Stimulated activated CD8-positive, alpha-beta memory T cell treated with anti-CD3 and anti-CD28 coated beads, Interleukin-4, amount 100 ng/mL, for 24 hours (primary cell): ENCODE measurements around the gene DOCK4.

Experiments
- DNase-seq: peaks from one replicate; pipeline ENCODE4 v3.0.0-alpha.2; 2020; ENCODE audit warnings: low read depth

DOCK4 gene

DNA sequence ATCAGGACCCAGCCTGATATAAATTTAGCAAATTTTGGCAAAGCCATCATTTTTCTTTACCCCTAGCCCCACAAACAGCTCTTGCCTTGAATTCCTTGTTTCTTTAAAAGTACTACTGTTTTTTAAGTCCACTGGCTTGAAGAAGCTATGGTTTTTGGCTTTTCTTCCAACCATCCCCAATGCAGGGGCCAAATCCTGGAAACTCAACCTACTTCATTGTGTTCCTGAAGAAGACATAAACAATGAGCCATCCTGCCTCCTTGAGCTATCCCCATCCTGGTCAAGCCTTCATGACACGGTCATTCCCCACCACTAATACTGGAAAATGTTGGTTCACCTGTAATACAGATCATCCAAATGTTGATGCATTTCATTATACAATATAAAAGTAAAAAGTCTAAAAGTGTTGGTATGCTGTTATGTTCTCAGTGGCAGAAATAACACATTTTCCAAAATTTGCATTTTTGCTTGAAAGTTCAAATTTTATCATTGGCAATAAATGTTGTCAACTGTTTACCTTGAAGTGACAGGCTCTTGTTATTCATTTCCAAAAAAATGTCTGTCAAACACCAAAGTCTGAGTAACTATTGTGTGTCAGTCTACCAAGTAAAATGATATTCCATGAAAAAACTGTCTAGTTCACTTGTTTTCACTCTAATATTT lies 92.2 kb downstream of the DOCK4 start:
- DNase-seq = no peak

DNA sequence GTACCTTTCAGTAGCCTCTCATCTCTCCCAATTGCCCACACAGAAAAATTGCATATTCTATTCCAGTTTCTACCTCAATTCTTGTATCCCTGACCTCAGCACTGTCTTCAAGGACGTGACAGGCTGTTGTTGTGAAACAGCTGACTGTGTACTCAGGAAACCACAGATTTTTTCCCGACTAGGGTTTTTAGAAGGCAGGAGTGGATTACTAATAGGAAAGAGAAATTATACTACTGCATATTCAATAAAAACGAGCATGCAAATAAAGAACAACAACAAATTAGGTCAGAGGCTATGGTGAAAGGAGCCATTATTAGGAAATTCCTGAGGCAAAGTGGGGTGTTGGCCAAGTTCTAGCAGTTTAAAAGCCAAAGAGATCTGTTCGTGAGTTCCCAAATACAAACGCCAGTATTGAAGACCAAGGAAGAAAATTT lies 93.4 kb downstream of the DOCK4 start:
- no peak for DNase-seq

DNA sequence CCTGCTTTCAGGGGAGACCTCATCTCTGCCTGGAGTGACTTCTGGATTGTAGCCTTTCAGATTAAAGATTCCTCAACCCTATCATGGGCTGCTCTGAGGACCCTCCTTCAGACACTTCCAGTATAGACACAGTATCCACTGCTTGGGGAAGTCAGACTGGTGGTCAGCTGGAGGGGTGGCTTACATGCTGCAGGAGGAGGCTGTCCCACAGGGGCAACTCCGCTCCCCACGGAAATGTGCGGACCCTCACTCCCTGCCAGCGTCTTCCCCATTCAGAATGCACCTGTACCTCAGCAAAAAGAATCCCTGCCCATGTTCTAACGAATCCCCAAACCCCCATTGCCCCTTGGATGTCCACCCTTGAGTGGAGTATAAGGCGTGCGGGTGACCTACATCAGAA lies 95.5 kb downstream of the DOCK4 start:
- DNase-seq = no peak

DNA sequence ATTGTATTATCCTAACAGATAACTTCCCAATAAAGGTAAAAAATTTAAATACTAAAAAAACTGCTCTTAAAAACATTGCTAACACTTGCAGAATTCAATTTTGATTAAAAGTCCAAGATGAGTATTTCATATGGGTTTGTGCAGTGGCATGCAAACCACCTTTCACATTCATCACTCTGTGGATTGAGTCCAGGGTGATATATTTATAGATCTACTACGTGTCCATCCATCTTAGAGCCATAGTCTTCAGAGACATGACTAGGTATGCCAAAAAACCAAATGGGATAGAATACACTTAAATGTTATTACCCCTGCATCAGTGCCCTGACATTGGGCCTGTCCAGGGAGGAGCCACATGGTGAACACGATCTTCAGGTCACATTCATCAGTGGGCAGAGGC lies 96.0 kb downstream of the DOCK4 start:
- no peak for DNase-seq

DNA sequence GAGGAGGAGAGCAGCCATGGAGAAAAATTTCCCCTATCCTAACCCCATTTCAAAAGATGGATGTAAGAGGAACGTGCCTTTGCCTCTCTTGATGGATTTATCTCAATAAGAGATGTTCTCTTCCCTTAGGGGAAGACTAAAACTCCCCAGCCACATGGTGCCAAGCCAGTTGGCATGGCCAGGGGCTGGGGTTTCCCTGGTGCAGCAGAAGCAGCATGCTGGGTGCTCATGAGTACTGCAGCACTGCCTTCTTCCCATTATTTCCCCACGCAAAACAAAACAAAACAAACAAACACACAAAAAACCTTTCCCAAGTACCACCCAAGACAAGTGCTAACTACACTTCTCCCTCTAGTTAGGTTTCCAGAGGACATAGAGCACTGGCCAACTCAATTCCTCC lies 97.2 kb downstream of the DOCK4 start:
- DNase-seq = no peak

DNA sequence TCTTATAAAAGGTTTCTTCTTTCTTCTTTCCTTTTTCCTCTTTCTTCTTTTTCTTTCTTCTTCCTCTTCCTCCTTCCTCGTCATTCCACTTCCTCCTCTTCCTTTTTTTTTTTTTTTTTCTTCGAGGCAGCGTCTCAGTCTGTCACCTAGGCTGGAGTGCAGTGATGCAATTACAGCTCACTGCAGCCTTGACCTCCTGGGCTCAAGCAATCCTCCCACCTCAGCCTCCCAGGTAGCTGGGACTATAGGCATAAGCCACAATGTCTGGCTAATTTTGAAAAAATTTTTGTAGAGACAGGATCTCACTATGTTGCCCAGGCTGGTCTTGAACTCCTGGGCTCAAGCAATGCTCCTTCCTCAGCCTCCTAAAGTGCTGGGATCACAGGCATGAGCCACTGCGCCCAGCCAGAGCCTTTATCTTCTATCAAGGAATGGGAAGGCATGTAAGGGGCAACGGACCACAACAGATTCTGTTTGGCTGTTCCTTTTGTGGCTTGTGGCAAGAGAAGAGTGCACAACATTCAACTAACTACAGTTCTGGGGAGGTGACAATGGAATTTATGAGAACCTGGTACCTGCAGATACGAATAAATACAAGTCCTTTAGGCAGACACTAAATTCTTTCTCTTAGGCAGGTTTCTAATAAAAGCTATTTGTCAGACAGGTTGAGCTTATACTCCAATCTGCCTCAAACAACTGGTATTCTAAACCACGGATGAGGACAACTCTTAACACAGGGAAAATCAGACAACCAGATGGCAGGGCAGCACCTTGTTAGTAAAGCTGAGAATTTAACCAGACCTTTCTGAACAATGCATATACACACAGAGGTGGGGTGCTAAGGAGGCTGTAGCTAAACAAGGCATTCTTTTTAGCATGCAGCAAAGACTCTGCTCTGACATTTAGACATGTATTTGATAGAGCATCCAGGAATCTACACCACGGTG lies 100.3 kb downstream of the DOCK4 start:
- no peak for DNase-seq

DNA sequence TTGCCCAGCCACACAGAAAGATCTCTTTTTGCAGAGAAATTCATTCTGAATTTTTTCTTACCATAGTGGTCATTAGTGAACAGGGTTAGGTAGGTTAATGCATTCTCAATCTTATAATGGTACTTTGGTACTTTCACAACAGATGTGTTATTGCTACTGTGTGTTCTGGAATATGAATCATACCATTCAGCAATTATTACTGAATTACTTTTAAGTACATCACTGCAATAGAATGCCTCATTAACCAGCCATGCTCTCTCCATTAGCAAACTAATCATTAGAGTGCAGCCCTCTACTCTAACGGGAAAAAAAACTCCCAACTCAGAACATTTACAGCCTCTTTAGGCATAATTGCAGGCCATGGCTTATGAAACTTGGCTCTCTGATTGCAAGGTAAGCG lies 102.1 kb downstream of the DOCK4 start:
- no peak for DNase-seq

DNA sequence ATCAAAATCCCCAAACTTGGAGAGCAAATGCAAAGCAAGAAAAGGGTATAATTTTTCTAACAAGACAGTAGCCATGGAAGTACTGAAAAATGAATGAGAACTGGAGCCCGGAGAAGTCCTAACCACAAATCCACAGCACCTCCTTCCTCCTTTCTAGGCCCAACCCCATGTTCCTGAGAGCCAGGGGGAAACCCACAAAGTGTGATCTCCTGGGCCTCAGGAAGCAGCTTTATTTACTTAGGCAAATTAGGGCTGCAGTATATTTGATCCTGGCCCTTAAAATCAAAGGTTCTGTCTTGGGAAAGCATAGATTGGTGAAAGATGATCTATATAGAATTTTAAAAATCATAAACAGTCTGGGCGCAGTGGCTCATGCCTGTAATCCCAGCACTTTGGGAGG lies 103.0 kb downstream of the DOCK4 start:
- DNase-seq = no peak

DNA sequence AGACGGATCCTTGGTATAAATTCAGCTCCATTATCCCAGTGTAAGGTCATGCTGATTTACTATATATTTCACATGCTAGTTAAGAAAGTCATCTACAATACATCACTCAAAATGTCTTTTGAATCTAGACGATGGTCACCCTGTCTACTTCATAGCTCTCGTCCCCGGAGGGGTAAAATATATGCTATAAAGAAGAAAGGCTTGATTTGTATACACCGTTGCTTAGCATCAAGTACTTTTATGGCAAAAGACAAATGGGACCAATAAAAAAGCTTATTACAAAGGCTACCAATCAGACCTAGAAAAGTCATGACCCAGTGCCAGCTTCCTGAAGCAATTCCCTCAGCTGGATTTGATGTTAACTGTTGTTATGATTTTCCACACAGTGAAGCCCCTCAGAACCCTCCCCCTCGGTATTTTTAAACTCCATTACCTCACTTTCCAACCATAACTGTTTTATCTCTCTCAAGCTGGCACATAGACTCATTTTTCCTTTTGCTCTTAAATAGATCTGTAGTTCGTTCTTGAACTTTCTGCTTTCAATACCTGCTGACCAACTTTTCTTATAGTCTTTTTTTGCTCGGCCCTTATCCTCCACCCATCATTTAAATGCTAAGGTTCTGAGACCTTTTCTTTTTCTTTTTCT lies 104.9 kb downstream of the DOCK4 start:
- DNase-seq = no peak

DNA sequence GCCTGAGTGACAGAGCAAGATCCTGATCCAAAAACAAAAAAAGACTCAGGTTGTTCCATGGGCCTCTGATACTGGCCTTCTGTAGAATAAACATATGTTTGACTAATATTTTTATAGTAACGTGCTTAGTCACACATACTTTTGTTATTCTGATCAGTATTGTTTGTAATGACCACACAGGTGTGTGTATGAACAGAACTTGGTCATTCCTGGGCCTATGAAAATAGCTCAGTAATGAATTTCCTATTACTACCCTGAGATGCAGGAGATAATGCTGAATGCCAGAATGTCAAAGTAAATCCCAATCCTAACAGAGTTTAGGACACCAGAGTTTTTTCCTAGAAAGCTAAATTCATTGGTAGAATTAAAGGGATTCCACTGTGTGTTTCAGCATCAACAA lies 108.7 kb downstream of the DOCK4 start:
- DNase-seq = no peak

DNA sequence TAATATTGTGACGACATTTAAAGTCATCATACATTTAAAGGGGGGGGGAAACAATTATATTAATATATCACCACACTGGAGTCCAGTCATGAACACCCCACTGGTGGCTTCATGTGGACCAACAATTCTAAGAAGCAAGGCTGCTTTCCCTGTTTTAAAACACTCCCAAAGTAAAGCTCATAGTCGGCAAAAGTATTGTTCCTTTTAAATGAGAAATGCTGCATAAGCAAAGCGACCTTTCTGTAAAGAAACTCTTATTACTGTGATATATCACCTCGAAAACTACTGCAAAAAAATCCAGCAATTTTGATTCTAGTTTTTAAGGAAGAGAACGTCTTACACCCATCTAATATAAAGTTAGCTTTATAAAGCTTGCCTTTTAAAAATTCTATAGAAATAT lies 112.8 kb downstream of the DOCK4 start:
- no peak for DNase-seq

DNA sequence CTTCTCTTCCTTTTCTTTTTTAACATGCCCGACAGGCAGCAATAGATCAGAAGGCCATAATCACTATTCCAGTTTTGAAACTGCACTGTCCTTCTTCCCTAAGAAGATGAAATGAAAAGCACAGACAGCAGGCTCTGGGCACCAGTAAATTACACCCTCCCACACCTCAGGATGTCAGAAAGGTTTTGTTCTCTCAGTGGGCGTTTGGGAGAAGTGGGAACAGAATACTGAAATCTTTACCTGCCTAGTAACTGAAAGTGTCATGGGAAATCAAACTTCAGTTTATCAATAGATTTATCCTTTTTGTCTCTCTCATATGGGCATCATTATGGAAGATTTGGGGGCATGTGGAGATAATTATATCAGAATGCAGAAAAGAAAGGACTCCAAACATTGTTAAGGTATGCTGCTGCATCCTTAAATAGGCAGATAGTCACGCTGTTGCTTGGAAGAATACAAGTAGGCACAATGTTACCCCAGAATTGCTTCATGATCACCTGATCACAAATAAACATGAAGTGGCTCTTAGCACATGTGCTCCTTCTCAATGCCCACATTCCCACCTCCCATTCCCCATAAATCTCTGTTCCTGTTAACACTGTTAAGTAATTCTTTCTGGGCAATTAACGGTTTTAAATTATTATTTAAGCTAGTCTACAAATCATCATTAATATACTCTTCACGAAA lies 113.3 kb downstream of the DOCK4 start:
- DNase-seq = no peak

DNA sequence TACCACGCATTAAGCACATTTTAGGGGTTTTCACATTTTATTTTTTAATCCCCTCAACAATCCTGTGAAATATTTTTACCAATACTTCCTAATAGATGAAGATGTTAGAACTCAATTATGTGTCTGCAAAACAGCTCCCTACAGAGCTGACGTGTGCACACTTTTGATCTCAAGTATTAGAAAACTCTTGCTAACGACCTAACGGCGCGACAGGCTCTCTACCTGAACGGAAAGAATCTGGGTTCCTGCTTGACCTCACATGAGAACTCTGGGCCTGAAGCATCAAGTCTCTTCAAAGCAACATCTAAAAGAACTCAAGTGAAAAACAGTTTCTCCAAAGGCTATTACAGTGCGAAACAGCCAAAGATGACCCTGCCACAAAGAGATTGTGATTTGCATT lies 113.9 kb downstream of the DOCK4 start:
- DNase-seq = no peak

DNA sequence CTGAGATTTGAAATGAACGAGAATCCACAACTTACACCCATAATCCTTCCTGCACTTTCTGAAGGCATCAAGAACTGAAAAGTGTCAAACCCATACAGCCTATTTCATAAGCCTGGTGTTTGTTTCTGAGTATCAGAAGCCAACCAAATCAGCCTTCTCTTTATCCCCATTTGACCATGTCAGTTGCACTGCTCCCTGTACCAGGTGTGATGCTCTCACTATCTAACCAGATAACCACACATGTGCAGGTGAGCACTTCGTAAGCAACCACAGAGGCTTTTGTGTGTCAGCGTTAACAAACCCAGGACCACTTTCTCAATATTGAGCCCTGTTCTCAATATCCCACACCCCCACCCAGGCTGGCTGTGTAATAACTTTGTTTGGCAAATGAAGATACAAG lies 114.4 kb downstream of the DOCK4 start:
- DNase-seq = no peak

DNA sequence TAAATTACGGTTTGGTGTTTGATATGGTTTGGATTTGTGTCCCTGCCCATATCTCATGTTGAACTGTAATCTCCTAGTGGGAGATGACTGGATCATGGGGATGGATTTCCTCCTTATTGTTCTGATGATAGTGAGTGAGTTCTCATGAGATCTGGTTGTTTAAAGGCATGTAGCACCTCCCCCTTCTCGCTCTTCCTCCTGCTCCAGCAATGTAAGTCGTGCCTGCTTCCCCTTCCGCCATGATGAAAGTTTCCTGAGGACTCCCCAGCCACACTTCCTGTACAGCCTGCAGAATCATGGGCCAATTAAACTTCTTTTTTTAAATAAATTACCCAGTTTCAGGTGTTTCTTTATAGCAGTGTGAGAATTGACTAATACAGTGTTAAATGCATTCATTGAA lies 116.6 kb downstream of the DOCK4 start:
- DNase-seq = no peak

DNA sequence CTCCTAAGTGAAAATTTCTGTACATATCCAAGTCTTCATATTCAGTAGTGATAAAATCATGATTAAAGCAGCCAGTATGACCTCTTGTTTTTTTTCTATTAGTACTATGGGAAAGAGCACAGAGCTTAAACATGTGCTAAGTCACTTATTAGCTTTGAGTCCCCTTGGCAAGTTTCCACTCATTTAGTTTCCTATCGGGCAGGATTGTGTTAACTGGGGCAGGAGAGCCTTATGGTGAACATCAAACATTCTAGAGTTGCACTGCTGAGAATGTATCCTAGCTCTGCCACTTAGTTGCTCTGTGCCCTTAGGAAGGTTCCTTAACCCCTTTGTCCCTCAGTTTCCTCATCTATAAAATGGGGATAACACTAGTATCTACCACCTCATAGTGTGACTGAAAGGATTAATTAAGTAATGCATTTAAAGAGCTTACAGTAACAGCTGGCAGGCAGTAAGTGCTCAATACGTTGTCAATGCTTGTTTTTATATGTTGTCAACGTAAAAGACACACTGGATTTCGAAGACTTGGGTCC lies 117.6 kb downstream of the DOCK4 start:
- no peak for DNase-seq

DNA sequence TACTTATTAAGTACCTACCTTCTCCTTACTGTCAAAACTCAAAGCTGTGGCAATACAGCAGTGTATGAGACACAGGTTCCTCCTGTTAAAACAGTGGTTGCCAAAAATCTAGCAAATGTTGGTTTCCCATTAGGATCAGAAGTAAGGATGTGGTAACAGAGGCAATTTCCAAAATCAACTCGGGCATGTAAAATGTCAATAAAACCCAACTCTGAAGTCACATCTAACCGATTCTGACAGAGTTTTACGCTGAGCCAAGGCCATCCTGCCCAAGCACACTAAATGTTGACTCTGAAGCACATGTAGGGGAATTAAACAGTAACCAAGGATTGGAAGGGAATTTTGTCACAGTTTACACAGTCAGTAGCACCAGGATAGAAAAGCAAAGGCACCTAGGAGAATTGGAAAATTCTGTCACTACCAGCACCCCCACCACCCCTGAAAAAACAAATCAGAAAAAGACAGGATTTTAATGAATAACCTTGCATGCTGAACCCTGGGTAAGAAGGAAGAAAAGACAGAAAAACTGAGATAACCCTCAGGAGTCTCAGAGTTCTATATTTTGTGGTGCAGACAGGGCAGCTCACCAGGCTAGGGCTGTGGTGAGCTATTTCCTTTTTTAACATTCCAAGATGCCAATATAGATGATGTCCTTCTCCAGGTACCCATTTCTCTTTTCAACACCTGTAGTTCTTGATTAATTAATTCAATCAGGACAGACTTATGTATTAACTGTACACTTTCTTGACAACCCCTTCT lies 119.5 kb downstream of the DOCK4 start:
- DNase-seq = no peak

DNA sequence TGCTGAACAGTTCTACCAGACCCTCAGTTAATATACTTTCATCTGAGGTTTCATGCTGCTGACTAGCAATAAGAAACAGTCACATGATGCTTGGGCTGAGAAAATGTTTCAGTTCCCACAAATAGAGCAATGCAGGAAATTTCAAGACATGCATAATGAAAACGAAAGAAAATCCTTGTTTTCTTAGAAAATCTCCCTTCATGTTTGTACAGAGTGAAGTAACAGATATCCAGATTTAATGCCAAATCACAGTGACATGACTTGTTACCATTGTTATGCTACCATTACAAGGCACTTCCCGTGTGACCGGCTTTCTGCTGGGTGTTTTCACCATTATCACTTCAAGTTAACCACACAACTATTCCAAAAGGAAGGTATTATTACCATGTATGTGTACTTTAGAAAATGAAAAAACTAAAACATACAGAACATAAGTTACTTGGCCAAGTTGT lies 121.7 kb downstream of the DOCK4 start:
- no peak for DNase-seq

DNA sequence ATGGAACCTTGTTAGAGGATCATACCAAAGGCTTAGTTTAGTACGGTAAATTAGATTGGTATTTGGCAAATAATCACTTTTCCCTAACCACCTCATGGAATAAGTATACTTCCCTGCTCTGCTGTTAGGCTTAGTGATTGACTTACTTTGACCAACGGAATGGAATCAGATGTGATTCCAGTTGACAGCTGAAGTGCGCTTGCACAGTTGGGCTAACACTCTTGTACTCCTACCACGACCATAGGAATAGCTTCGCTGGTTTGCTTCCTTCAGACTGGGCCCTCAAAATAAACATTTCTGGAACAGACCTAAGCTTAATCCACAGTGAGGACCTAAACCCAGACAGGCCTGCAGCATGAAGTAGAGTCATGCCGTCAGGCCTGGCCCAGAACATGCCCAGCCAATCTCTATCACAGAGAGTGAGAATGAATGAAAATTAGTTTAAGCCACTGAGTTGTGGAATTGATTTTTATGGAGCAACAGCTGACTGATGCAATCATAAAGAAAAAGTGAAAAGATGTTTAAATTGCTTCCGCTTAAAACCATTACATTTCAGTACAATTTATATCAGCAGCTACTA lies 122.3 kb downstream of the DOCK4 start:
- DNase-seq = no peak

DNA sequence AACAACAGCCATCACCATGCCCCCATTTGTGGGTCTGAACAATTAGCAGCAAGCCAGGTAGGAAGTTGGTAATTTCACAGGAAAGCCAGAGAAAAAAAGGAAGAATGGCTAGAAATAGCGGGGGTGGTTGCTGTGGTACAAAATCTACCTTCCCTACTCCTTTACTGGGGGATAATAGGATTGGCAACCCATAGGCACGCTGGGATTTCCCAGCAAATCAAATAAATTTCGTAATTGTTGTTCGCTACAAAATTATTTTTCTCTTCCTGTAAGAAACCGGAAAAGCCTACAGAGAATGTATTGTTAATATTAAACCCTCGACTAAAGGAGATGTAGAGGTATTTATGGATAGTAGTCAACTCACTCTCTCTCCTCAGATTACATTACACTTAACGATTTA lies 123.9 kb downstream of the DOCK4 start:
- no peak for DNase-seq

DNA sequence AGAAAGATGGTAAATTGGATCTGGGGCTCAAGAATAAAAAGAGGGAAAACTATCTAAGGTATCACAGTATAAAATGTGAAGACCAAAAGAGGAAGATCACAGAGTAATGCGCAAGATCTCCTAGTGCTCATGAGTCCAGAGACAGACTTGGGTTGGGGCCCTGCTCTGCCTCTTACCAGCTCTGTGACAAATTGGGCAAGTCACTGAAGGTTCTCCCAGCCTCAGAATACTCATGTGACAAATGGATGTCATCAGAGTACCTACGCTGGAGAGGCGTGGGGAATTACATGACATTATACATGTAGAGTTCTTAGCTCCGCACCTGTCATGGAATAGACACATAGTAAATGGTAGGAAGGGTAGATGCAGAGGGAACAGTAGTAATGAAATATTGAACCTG lies 124.4 kb downstream of the DOCK4 start:
- DNase-seq = no peak
